HG03342 (cell line): ENCODE data around the gene CENPC.

ENCODE experiments used
- ATAC-seq: cut with Tn5 transposase; IDR thresholded peaks from one replicate; pipeline ENCODE4 v1.9.1; 2021; ENCODE audit warnings: mild to moderate bottlenecking, moderate library complexity; ENCODE audit not compliant: unreplicated experiment

The CENPC gene, protein sequence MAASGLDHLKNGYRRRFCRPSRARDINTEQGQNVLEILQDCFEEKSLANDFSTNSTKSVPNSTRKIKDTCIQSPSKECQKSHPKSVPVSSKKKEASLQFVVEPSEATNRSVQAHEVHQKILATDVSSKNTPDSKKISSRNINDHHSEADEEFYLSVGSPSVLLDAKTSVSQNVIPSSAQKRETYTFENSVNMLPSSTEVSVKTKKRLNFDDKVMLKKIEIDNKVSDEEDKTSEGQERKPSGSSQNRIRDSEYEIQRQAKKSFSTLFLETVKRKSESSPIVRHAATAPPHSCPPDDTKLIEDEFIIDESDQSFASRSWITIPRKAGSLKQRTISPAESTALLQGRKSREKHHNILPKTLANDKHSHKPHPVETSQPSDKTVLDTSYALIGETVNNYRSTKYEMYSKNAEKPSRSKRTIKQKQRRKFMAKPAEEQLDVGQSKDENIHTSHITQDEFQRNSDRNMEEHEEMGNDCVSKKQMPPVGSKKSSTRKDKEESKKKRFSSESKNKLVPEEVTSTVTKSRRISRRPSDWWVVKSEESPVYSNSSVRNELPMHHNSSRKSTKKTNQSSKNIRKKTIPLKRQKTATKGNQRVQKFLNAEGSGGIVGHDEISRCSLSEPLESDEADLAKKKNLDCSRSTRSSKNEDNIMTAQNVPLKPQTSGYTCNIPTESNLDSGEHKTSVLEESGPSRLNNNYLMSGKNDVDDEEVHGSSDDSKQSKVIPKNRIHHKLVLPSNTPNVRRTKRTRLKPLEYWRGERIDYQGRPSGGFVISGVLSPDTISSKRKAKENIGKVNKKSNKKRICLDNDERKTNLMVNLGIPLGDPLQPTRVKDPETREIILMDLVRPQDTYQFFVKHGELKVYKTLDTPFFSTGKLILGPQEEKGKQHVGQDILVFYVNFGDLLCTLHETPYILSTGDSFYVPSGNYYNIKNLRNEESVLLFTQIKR

GRCh38 chr4:67545199-67546003 is at the start of gene CENPC:
TSS of gene CENPC (minus strand) at chr4:67545503. CDS start at chr4:67545355, 148 bp downstream.
- peak; percentile 94 for ATAC-seq

DNA sequence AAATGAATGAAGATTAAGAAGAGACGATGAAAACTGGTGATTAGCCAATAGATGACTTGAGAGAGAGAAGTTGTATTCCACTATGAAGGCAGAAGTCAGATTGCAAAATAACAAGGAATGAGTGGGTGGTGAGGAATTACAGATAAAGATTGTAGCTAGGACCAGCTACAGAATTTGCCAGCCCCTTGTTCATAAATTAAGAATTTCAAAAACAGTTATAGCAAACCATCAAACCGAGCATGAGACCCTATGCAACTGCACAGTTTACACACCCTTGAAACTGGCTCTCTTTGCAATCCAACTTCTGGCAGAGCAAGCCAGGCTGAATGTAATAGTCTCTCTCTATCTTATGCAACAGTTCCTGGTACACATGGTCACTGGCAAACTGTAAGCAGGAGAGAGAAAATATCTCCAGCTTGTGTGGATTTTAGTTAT is 48.5 kb upstream of the CENPC start:
- ATAC-seq: no peak

DNA sequence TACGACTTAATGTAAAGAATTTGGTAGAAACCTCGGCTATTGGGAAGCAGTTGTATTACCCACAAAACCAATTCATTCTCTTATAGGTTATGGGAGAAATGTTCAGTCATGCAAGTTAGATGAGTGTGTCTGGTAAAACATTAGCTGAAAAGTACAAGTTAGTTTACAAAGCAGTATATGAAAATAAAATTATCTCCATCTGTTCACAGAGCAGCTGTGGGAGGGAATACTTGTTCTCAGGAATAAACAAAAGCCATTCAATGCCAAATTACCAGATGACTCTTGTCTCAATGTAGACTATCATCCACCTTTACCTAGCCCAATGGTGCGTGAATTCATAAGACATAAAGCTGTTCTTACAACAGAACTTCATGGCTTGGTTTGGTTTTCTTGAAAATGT is 41.9 kb upstream of the CENPC start:
- ATAC-seq: no peak

- no peak for ATAC-seq
These were observed 39.2 kb upstream of the CENPC start for GRCh38 chr4:67584496-67584895.

DNA sequence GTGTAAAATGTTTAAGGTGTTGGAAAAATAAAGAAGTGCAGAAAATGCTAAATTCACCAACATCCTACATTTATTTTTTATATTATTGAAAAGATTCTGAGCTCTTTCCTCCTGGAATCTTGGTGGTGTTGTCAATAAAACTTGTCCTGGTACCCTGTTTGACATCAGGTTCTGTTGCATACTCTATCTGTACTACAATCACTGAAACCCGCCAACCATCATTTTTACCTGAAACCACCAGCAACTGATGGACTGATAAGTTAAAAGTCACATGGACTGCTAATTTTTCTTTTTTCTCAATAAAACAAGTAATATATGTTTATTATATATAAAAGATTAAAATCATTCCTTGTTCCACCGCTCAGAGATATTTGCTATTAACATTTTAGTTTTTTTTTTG is 36.6 kb upstream of the CENPC start:
- ATAC-seq: no peak

GRCh38 chr4:67581208-67581857 is 36.0 kb upstream of the CENPC start:
- ATAC-seq: peak; percentile 50

DNA sequence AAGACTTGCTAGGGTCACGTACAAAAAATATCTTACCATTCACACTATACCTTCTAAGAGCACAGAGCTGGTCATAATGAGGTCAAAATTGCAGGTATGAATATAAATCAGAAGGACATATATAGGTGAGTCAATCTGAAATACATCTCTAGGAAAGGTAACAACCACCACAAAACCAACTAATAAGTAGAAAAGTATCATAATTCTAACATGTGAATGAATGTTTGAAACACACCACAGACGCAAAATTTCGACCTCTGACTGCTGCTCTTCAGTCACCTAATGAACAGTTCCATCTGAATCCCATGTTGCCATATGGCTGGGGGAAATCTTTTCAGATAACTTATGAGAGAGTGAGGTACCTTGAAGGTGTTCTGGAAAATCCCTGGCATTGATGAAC is 35.3 kb upstream of the CENPC start:
- no peak for ATAC-seq

- ATAC-seq: peak; percentile 45
These were observed 31.2 kb upstream of the CENPC start for GRCh38 chr4:67576538-67576937.

- ATAC-seq: no peak
These were observed 30.8 kb upstream of the CENPC start for GRCh38 chr4:67576059-67576466.

DNA sequence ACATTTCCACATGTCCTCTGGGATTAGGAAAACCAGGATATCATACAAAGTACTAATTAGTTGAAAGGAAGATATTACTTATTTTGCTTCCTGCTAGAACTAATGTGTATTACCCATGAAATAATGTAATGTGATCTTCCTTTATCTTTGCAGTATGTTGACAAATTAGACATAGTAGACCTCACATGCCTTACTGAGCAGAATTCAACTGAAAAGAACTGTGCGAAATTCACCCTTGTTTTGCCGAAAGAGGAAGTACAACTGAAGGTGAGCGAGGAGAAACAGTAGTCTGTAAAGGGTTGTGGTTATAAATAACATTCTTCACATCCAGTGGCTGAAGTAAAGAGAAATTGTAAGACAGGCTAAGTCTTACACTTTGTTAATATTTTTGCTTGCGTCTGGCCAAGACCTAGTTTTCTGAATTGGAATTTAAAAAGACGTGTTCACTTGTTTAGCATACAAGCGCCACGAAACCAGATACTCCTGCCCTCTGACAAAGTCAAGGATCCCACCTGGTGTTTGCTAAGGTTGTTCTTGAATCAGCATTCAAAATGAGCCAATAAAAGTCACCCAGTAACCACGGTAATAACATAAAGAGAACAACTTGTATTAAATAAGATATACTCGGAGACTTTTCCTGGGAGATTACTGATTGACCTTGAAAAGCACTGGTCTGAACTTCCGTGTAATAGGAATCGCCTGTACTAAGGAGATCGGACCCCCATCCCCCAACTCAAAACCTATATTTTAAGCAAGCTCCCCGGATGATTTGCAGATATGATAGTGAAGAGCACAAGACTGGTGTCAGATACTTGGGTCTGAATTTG is 30.1 kb upstream of the CENPC start:
- ATAC-seq: peak; percentile 86

GRCh38 chr4:67573193-67573592 is 27.9 kb upstream of the CENPC start:
- ATAC-seq: no peak

DNA sequence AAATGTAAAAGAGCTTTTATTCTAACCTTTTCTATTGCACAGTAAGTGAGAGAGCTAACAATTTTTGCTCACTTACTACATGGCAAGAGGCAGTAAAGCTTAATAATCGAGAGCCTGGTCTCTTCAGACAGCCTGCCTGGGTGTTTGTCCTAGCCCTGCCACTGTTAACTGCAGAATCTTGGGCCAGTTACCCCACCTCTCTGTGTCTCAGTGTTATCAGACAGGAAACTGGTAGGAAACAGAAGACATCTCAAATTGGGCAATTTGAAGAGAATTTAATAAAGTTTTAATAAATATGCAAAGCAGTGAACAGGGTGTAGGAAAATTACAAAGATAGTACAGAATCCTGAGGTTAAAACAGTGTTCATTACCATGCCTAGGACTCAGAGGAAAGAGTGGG is 26.7 kb upstream of the CENPC start:
- no peak for ATAC-seq

DNA sequence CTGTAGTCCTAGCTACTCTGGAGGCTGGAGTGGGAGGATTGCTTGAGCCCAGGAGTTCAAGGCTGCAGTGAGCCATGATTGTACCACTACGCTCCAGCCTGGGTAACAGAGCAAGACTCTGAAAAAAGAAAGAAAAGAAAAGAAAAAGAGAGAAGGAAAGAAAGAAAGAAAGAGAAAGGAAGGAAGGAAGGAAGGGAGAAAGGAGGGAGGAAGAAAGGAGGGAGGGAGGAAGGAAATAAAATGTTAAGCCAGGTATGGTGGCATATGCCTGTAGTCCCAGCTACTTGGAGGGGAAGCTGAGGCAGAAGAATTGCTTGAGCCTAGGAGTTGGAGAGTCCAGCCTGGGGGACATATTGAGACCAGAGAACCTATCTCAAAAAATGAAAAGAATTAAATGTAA is 25.2 kb upstream of the CENPC start:
- ATAC-seq: no peak

DNA sequence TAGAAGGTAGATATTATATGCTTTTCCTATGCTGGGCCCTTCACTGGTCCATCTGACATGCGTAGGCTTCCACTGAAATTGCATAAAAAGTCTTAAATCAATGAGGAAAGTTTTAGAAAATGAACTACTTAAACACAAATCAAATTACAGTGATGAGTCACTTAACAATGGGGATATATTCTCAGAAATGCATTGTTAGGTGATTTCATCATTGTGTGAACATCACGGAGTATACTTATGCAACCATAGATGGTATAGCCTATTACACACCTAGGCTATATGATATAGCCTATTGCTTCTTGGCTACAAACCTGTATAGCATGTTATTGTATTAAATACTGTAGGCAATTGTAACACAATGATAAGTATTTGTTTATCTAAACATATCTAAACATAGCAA is 23.5 kb upstream of the CENPC start:
- ATAC-seq: no peak

GRCh38 chr4:67566335-67566734 is 21.0 kb upstream of the CENPC start:
- no peak for ATAC-seq

DNA sequence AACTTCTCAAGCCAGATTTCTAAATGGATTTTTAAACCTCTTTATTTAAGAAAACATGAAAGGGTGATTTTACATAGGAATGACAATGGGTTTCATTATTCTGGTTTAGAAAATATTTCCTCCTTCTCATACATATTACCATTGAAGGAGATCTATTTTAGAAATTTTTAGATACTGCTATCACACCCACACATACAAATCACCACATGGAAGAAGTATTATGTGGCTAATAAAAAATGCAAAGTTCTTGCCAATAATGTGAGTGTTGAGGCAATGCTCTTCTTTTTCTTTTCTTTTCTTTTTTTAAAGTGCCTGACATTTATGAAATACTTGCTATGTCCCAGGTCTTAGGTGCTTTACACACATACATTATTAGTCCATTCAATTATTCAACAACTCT is 20.0 kb upstream of the CENPC start:
- ATAC-seq: no peak

GRCh38 chr4:67558493-67558892 is 13.2 kb upstream of the CENPC start, which contains the start of gene STAP1:
TSS of gene STAP1 (plus strand) at chr4:67558727. CDS start at chr4:67558810, 83 bp downstream.
- ATAC-seq: peak; percentile 69

DNA sequence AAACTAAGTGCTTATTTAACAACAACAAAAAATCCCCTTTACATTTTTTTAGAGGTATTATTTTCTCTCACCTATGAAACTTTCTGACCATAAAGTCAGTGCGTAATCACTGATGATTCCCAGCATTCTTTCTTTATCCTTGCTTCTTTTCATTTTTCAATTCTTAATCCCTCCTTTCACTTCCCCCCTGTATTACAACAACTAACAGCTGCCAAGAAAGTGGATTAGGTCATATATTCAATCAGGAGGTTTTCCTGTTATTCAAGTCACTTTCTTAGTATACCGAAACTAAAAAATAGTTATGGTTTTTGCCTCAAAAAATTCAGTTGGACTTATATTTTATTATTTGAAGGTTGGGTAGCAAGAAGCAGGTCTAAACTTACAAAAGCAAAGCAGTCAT is 11.1 kb upstream of the CENPC start:
- ATAC-seq: no peak

DNA sequence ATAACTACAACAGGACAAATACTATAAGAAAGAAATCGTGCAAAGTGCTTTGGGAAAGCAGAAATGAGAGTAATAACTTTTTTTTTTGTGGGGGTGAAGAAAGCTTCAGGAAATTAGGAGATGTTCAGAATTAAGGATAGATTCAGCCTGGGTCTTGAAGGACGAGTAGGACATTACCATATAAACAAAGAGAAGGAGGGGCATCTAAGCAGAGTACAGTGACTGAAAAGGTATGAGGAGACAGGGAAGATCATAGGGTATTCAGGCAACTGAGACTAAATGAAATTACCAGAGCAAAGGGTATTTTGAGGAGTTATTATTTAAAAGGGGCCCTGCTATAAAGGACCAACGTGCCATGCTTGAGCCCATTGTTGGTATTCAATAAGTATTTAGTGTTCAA is 10.1 kb upstream of the CENPC start:
- ATAC-seq: no peak

GRCh38 chr4:67554096-67554495 is 8.8 kb upstream of the CENPC start:
- ATAC-seq: no peak
